K562 (cell line): ENCODE data around the gene RHOC. TPM values are rescaled to one million over a fixed set of nuclear protein-coding genes. Genes with fewer than 3 reads are reported as not detected.

Experiments used
- BRCA1 ChIP-seq, 2 experiments: fragments of 450-650 bp in 1 of 2; sonication (generic) in 1 of 2; formaldehyde crosslinking in 1 of 2; IDR thresholded peaks; 2 replicates each; pipeline versions ENCODE4 v1.5.0 to v1.6.1; 2017 to 2020; ENCODE audit warnings: mild to moderate bottlenecking in 1 of 2, missing genetic modification reagents in 1 of 2
- CBX5 ChIP-seq: IDR thresholded peaks from 2 replicates; pipeline ENCODE4 v1.6.1; 2014; ENCODE audit warnings: low read depth, borderline replicate concordance
- HMBOX1 ChIP-seq: sonication (generic); IDR thresholded peaks from 2 replicates; pipeline ENCODE4 v1.6.1; 2016
- KDM1A ChIP-seq, 2 experiments: fragments of 450-650 bp; IDR thresholded peaks; 2 replicates each; pipeline ENCODE4 v1.6.1; 2016; ENCODE audit warnings: mild to moderate bottlenecking in 2 of 2
- MAZ ChIP-seq, 2 experiments: fragments of 450-650 bp in 1 of 2; sonication (generic) in 1 of 2; formaldehyde crosslinking; IDR thresholded peaks in 1 of 2; conservative IDR thresholded peaks in 1 of 2; 2 replicates each; pipeline versions ENCODE4 v1.4.0 to v1.5.0; 2020; ENCODE audit warnings: mild to moderate bottlenecking in 1 of 2, missing genetic modification reagents in 1 of 2
- MCM5 ChIP-seq: fragments of 450-650 bp; IDR thresholded peaks from 2 replicates; pipeline ENCODE4 v1.6.1; 2016; ENCODE audit warnings: low read depth
- POLR2A ChIP-seq: fragments of 450-650 bp; conservative IDR thresholded peaks from 2 replicates; pipeline ENCODE4 v1.6.1; 2016
- RBM15 ChIP-seq: fragments of 200-400 bp; formaldehyde crosslinking; IDR thresholded peaks from 2 replicates; pipeline ENCODE4 v1.6.1; 2018; ENCODE audit warnings: mild to moderate bottlenecking, low read length, moderate library complexity; ENCODE audit not compliant: insufficient read depth
- U2AF1 ChIP-seq: fragments of 200-400 bp; formaldehyde crosslinking; optimal IDR thresholded peaks from 2 replicates; pipeline ENCODE3; 2017; ENCODE audit warnings: mild to moderate bottlenecking, low read depth, low read length, moderate library complexity
- U2AF2 ChIP-seq: fragments of 200-400 bp; formaldehyde crosslinking; optimal IDR thresholded peaks from 2 replicates; pipeline ENCODE3; 2017; ENCODE audit warnings: low read depth, mild to moderate bottlenecking, low read length
- ZBTB26 ChIP-seq: fragments of 450-650 bp; formaldehyde crosslinking; IDR thresholded peaks from 2 replicates; pipeline ENCODE4 v1.4.0; 2022; ENCODE audit warnings: missing genetic modification characterization
- ZC3H4 ChIP-seq: sonication (generic); formaldehyde crosslinking; IDR thresholded peaks from 2 replicates; pipeline ENCODE4 v1.9.0; 2021; ENCODE audit warnings: missing genetic modification reagents, borderline replicate concordance
- ZNF239 ChIP-seq: fragments of 250-450 bp; sonication (Bioruptor Pico); IDR thresholded peaks from 2 replicates; pipeline ENCODE4 v1.4.0; 2020; ENCODE audit warnings: mild to moderate bottlenecking
- ZNF263 ChIP-seq: sonication (generic); formaldehyde crosslinking; IDR thresholded peaks from 2 replicates; pipeline ENCODE4 v1.8.0; 2022; ENCODE audit warnings: mild to moderate bottlenecking, missing genetic modification reagents, borderline replicate concordance
- ZNF639 ChIP-seq, 2 experiments: fragments of 200-800 bp in 1 of 2; sonication (Bioruptor generic) in 1 of 2; sonication (generic) in 1 of 2; formaldehyde crosslinking in 1 of 2; IDR thresholded peaks in 1 of 2; conservative IDR thresholded peaks in 1 of 2; 2 replicates each; pipeline versions ENCODE4 v1.5.0 to v1.6.1; 2016 to 2020; ENCODE audit warnings: missing compliant biosample characterization in 1 of 2, missing genetic modification characterization in 1 of 2, missing genetic modification reagents in 1 of 2
- polyA plus RNA-seq, 8 experiments: library from polyadenylated mRNA; depleted of rRNA in 4 of 8; stranded (reverse) in 5 of 8; unstranded in 3 of 8; fragments of >200 nt; fragmentation: Nextera tagmentation in 2 of 8; fragmentation: Illumina TruSeq in 1 of 8; extraction: Ambion mirVana in 2 of 8; extraction: Trizol in 1 of 8; gene quantifications; 2 replicates each; pipeline versions ENCODE4 v1.2.1 to v1.2.3, GENCODE V29; 2011 to 2014; ENCODE audit warnings: inconsistent platforms in 1 of 8, missing spikeins in 1 of 8
- total RNA-seq, 7 experiments: library from RNA; depleted of rRNA in 6 of 7; stranded (reverse); fragments of >200 nt in 6 of 7; fragmentation: Illumina TruSeq in 2 of 7; extraction: Trizol in 2 of 7; gene quantifications; 2 replicates each; pipeline versions ENCODE4 v1.2.1 to v1.2.3, GENCODE V29; 2011 to 2021; ENCODE audit warnings: low replicate concordance in 1 of 7
- TF ChIP-seq, protein P1 (sequence below): fragments of 450-650 bp; IDR thresholded peaks from 2 replicates; pipeline ENCODE4 v1.6.1; 2016; ENCODE audit warnings: low read depth, mild to moderate bottlenecking, moderate library complexity
- TF ChIP-seq, protein P2 (sequence below): fragments of 250-450 bp; sonication (Bioruptor Pico); IDR thresholded peaks from 2 replicates; pipeline ENCODE4 v1.5.0; 2021; ENCODE audit warnings: mild to moderate bottlenecking, borderline replicate concordance

The RHOC gene
- total and polyA plus RNA-seq, 9 of the 15 experiments (the other 6 are each of a cell fraction or from before 2014, with no cell fraction given) = 35.2 to 364 (median 204) TPM

DNA sequence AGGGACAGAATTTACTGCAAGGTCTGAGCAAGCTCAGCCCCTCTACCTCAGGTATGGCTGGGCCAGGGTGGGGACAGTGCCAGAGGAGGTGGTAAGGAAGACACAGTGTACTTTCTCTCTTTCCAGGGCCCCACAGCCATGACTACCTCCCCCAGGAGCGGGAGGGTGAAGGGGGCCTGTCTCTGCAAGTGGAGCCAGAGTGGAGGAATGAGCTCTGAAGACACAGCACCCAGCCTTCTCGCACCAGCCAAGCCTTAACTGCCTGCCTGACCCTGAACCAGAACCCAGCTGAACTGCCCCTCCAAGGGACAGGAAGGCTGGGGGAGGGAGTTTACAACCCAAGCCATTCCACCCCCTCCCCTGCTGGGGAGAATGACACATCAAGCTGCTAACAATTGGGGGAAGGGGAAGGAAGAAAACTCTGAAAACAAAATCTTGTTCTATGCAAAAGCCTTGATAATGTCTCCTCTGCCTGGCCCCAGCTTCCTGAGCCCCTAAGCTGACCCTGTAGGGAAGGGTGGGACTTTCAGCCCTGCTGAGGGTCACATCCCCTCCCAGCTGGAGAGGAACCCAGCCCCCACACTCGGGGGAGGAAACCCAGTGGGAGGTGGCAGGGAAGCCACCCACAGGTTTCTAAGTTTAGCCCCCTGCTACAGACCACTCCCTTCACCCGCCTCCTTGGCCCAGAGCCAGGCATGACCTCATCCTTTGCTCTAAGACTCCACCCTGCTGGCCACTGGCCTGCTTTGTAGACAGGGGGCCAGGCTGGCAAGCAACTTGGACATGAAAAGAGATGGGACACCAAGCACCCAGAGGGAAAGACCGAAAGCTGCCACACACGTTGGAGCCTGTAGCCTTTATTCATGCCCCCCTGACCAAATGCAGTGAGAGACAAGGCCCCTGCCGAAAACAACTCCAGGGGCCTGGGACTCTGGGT, 6.4 kb downstream of the RHOC start (continued):
- 0 out of 2 replicates have a peak, but pooled peaks have one; percentile 49 for TF ChIP-seq HMBOX1
- no peak for TF ChIP-seq ZC3H4 (CRISPR knock-in tag)
- TF ChIP-seq MAZ (CRISPR knock-in tag; conservative IDR thresholded peaks at IDR 0.05 in 1 of 2, IDR thresholded peaks at IDR 0.05 in 1 of 2) = peak; percentile 98
- peak in 1 of 2 experiments; percentile 83; a peak in 2 of 4 replicates for TF ChIP-seq ZNF639 (CRISPR knock-in tag; conservative IDR thresholded peaks at IDR 0.05 in 1 of 2, IDR thresholded peaks at IDR 0.05 in 1 of 2)
- TF ChIP-seq, protein P1, sequence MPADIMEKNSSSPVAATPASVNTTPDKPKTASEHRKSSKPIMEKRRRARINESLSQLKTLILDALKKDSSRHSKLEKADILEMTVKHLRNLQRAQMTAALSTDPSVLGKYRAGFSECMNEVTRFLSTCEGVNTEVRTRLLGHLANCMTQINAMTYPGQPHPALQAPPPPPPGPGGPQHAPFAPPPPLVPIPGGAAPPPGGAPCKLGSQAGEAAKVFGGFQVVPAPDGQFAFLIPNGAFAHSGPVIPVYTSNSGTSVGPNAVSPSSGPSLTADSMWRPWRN = peak; percentile 80
- no peak for TF ChIP-seq U2AF1
- TF ChIP-seq POLR2A = peak; percentile 77
- TF ChIP-seq U2AF2 = no peak
- TF ChIP-seq KDM1A (IDR thresholded peaks at IDR 0.05) = peak; percentile 82 to 91; a peak in 3 of 4 replicates
- TF ChIP-seq ZNF239 (CRISPR knock-in tag) = no peak; the same call in 1 of the 2 replicates
- TF ChIP-seq ZNF263 (CRISPR knock-in tag) = no peak; the same call in 1 of the 2 replicates
- TF ChIP-seq, protein P2, sequence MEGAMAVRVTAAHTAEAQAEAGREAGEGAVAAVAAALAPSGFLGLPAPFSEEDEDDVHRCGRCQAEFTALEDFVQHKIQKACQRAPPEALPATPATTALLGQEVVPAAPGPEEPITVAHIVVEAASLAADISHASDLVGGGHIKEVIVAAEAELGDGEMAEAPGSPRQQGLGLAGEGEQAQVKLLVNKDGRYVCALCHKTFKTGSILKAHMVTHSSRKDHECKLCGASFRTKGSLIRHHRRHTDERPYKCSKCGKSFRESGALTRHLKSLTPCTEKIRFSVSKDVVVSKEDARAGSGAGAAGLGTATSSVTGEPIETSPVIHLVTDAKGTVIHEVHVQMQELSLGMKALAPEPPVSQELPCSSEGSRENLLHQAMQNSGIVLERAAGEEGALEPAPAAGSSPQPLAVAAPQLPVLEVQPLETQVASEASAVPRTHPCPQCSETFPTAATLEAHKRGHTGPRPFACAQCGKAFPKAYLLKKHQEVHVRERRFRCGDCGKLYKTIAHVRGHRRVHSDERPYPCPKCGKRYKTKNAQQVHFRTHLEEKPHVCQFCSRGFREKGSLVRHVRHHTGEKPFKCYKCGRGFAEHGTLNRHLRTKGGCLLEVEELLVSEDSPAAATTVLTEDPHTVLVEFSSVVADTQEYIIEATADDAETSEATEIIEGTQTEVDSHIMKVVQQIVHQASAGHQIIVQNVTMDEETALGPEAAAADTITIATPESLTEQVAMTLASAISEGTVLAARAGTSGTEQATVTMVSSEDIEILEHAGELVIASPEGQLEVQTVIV (CRISPR knock-in tag) = no peak
- no peak for TF ChIP-seq RBM15
- no peak for TF ChIP-seq CBX5
- no peak for TF ChIP-seq MCM5
- peak; percentile 4; the same call in 1 of the 2 replicates for TF ChIP-seq ZBTB26 (CRISPR knock-in tag)
- TF ChIP-seq BRCA1 (IDR thresholded peaks at IDR 0.05) = no peak
- no peak for TF ChIP-seq BRCA1 (CRISPR knock-in tag; IDR thresholded peaks at IDR 0.05)
